K562 (cell line): Measurements from ENCODE around the gene PSMB11. TPM values are rescaled to one million over a fixed set of nuclear protein-coding genes. Genes with fewer than 3 reads are reported as not detected.
A peak's percentile ranks its signal among the peaks of the same experiment; 100 is the strongest.

Source experiments
- CHD2 ChIP-seq: IDR thresholded peaks from 2 replicates; pipeline ENCODE4 v1.6.1; 2011; ENCODE audit warnings: low read depth, low read length
- EGR1 ChIP-seq: fragments of 450-650 bp; conservative IDR thresholded peaks from 2 replicates; pipeline ENCODE4 v1.6.1; 2017; ENCODE audit warnings: mild to moderate bottlenecking
- ETV6 ChIP-seq, 3 experiments: fragments of 150-350 bp in 1 of 3; sonication (generic) in 1 of 3; formaldehyde crosslinking in 1 of 3; IDR thresholded peaks; 2 replicates each; pipeline versions ENCODE4 v1.6.1 to v1.8.0; 2014 to 2022; ENCODE audit warnings: borderline replicate concordance in 2 of 3, low read depth in 2 of 3, antibody characterized with exemption in 1 of 3, low read length in 1 of 3, mild to moderate bottlenecking in 1 of 3, missing genetic modification reagents in 1 of 3
- KLF6 ChIP-seq: fragments of 250-450 bp; sonication (Bioruptor Pico); IDR thresholded peaks from 2 replicates; pipeline ENCODE4 v1.4.0; 2020; ENCODE audit warnings: mild to moderate bottlenecking, moderate library complexity, borderline replicate concordance
- NFIC ChIP-seq: fragments of 450-650 bp; IDR thresholded peaks from 2 replicates; pipeline ENCODE4 v1.6.1; 2017; ENCODE audit warnings: mild to moderate bottlenecking, inconsistent platforms
- PURB ChIP-seq: sonication (generic); formaldehyde crosslinking; IDR thresholded peaks from 2 replicates; pipeline ENCODE4 v1.9.0; 2021; ENCODE audit warnings: low read depth, mild to moderate bottlenecking, missing genetic modification reagents
- TRIM28 ChIP-seq: fragments of 450-650 bp; IDR thresholded peaks from 2 replicates; pipeline ENCODE4 v1.6.1; 2017
- ZNF584 ChIP-seq: fragments of 200-800 bp; sonication (Bioruptor generic); IDR thresholded peaks from 2 replicates; pipeline ENCODE4 v1.6.1; 2016; ENCODE audit warnings: low read depth, mild to moderate bottlenecking, missing genetic modification characterization, missing compliant biosample characterization
- ZNF778 ChIP-seq: fragments of 450-650 bp; formaldehyde crosslinking; IDR thresholded peaks from 2 replicates; pipeline ENCODE4 v1.4.0; 2020; ENCODE audit warnings: mild to moderate bottlenecking, moderate library complexity
- ZSCAN29 ChIP-seq: fragments of 450-650 bp; IDR thresholded peaks from 2 replicates; pipeline ENCODE4 v1.6.1; 2017
- polyA plus RNA-seq, 8 experiments: library from polyadenylated mRNA; depleted of rRNA in 4 of 8; stranded (reverse) in 5 of 8; unstranded in 3 of 8; fragments of >200 nt; fragmentation: Nextera tagmentation in 2 of 8; fragmentation: Illumina TruSeq in 1 of 8; extraction: Ambion mirVana in 2 of 8; extraction: Trizol in 1 of 8; gene quantifications; 2 replicates each; pipeline versions ENCODE4 v1.2.1 to v1.2.3, GENCODE V29; 2011 to 2014; ENCODE audit warnings: inconsistent platforms in 1 of 8, missing spikeins in 1 of 8
- total RNA-seq, 7 experiments: library from RNA; depleted of rRNA in 6 of 7; stranded (reverse); fragments of >200 nt in 6 of 7; fragmentation: Illumina TruSeq in 2 of 7; extraction: Trizol in 2 of 7; gene quantifications; 2 replicates each; pipeline versions ENCODE4 v1.2.1 to v1.2.3, GENCODE V29; 2011 to 2021; ENCODE audit warnings: low replicate concordance in 1 of 7
- TF ChIP-seq, protein P1 (sequence below), 2 experiments: fragments of 450-650 bp in 1 of 2; IDR thresholded peaks; 2 replicates each; pipeline ENCODE4 v1.6.1; 2011 to 2017; ENCODE audit warnings: low read depth in 2 of 2, antibody characterized with exemption in 1 of 2, borderline replicate concordance in 1 of 2, low read length in 1 of 2, mild to moderate bottlenecking in 1 of 2, mixed read lengths in 1 of 2; ENCODE audit not compliant: control insufficient read depth in 1 of 2
- TF ChIP-seq, protein P2 (sequence below): fragments of 450-650 bp; IDR thresholded peaks from 2 replicates; pipeline ENCODE4 v1.6.1; 2016; ENCODE audit warnings: mild to moderate bottlenecking
- TF ChIP-seq, protein P3 (sequence below): fragments of 450-650 bp; conservative IDR thresholded peaks from 2 replicates; pipeline ENCODE4 v1.6.1; 2016; ENCODE audit warnings: missing genetic modification characterization, low read depth, mild to moderate bottlenecking, control low read depth, missing compliant biosample characterization
- TF ChIP-seq, protein P4 (sequence below): fragments of 250-450 bp; sonication (Bioruptor Pico); IDR thresholded peaks from 2 replicates; pipeline ENCODE4 v1.5.0; 2022; ENCODE audit warnings: mild to moderate bottlenecking
- TF ChIP-seq, protein P5 (sequence below): fragments of 450-650 bp; formaldehyde crosslinking; conservative IDR thresholded peaks from 2 replicates; pipeline ENCODE4 v1.4.0; 2022; ENCODE audit warnings: mild to moderate bottlenecking, missing genetic modification characterization

The PSMB11 gene
- total and polyA plus RNA-seq, 9 of the 15 experiments (the other 6 are each of a cell fraction or from before 2014, with no cell fraction given), result not detected

DNA sequence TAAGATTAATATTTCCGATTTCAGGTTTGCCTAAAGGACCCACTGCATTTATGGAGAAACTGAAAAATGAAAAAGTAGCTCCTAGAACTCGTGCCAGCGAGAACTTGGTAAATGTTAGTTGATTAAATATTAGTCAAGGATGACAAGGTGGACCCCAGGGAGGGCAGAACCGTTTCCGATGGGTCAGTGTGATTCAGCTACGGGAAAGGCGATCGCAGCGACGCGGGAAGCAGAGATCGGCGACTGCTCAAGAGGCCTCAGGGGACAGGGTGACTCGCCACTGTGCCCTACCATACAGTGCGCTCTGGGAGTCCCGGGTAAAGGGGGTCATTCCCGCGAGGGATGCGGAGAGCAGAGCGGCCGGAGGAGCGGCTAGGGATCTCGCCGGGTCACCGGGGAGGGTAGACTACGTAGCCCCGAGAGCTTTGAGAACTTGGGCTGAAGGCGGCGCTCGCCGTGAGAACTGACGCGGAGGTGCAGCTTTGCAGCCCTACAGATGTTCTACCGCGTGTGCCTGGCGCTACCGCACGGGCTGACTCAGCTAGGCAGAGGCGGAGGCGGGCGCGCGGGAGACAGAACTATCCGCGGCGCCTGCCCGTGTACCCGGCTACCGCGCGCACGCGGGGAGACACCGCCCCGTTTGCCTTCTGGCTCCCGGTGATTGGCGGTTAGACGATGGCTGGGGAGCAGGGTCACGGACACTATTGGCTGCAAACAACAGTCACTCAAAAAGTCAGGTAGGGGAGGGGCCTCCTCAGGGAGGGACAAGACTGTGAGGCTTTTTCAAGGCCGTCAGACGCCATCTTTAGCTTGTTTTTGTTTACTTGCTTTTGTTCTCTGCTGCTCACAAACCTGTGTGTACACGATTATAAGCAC is 35.2 kb upstream of the PSMB11 start (continued):
- TF ChIP-seq ETV6 (IDR thresholded peaks at IDR 0.05; ENCODE audit: borderline replicate concordance in 1 of 2, low read depth in 2 of 2, low read length in 1 of 2), result no peak
- 0 out of 2 replicates have a peak, but pooled peaks have one; percentile 23 for TF ChIP-seq ETV6 (CRISPR knock-in tag; IDR thresholded peaks at IDR 0.05; ENCODE audit: borderline replicate concordance)
- TF ChIP-seq, protein P1, sequence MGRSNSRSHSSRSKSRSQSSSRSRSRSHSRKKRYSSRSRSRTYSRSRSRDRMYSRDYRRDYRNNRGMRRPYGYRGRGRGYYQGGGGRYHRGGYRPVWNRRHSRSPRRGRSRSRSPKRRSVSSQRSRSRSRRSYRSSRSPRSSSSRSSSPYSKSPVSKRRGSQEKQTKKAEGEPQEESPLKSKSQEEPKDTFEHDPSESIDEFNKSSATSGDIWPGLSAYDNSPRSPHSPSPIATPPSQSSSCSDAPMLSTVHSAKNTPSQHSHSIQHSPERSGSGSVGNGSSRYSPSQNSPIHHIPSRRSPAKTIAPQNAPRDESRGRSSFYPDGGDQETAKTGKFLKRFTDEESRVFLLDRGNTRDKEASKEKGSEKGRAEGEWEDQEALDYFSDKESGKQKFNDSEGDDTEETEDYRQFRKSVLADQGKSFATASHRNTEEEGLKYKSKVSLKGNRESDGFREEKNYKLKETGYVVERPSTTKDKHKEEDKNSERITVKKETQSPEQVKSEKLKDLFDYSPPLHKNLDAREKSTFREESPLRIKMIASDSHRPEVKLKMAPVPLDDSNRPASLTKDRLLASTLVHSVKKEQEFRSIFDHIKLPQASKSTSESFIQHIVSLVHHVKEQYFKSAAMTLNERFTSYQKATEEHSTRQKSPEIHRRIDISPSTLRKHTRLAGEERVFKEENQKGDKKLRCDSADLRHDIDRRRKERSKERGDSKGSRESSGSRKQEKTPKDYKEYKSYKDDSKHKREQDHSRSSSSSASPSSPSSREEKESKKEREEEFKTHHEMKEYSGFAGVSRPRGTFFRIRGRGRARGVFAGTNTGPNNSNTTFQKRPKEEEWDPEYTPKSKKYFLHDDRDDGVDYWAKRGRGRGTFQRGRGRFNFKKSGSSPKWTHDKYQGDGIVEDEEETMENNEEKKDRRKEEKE (IDR thresholded peaks at IDR 0.05; ENCODE audit: borderline replicate concordance in 1 of 2, control insufficient read depth in 1 of 2, low read depth in 2 of 2, low read length in 1 of 2), result no peak
- TF ChIP-seq, protein P2, sequence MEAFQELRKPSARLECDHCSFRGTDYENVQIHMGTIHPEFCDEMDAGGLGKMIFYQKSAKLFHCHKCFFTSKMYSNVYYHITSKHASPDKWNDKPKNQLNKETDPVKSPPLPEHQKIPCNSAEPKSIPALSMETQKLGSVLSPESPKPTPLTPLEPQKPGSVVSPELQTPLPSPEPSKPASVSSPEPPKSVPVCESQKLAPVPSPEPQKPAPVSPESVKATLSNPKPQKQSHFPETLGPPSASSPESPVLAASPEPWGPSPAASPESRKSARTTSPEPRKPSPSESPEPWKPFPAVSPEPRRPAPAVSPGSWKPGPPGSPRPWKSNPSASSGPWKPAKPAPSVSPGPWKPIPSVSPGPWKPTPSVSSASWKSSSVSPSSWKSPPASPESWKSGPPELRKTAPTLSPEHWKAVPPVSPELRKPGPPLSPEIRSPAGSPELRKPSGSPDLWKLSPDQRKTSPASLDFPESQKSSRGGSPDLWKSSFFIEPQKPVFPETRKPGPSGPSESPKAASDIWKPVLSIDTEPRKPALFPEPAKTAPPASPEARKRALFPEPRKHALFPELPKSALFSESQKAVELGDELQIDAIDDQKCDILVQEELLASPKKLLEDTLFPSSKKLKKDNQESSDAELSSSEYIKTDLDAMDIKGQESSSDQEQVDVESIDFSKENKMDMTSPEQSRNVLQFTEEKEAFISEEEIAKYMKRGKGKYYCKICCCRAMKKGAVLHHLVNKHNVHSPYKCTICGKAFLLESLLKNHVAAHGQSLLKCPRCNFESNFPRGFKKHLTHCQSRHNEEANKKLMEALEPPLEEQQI, result no peak
- TF ChIP-seq ZNF778 (CRISPR knock-in tag), result no peak
- TF ChIP-seq, protein P3, sequence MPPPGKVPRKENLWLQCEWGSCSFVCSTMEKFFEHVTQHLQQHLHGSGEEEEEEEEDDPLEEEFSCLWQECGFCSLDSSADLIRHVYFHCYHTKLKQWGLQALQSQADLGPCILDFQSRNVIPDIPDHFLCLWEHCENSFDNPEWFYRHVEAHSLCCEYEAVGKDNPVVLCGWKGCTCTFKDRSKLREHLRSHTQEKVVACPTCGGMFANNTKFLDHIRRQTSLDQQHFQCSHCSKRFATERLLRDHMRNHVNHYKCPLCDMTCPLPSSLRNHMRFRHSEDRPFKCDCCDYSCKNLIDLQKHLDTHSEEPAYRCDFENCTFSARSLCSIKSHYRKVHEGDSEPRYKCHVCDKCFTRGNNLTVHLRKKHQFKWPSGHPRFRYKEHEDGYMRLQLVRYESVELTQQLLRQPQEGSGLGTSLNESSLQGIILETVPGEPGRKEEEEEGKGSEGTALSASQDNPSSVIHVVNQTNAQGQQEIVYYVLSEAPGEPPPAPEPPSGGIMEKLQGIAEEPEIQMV, result no peak
- no peak for TF ChIP-seq ZNF584 (CRISPR knock-in tag)
- 0 out of 2 replicates have a peak, but pooled peaks have one; percentile 22 for TF ChIP-seq TRIM28
- TF ChIP-seq CHD2, result peak; percentile 77
- peak; percentile 100 for TF ChIP-seq ZSCAN29
- TF ChIP-seq, protein P4, sequence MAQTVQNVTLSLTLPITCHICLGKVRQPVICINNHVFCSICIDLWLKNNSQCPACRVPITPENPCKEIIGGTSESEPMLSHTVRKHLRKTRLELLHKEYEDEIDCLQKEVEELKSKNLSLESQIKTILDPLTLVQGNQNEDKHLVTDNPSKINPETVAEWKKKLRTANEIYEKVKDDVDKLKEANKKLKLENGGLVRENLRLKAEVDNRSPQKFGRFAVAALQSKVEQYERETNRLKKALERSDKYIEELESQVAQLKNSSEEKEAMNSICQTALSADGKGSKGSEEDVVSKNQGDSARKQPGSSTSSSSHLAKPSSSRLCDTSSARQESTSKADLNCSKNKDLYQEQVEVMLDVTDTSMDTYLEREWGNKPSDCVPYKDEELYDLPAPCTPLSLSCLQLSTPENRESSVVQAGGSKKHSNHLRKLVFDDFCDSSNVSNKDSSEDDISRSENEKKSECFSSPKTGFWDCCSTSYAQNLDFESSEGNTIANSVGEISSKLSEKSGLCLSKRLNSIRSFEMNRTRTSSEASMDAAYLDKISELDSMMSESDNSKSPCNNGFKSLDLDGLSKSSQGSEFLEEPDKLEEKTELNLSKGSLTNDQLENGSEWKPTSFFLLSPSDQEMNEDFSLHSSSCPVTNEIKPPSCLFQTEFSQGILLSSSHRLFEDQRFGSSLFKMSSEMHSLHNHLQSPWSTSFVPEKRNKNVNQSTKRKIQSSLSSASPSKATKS (CRISPR knock-in tag), result no peak
- TF ChIP-seq, protein P5, sequence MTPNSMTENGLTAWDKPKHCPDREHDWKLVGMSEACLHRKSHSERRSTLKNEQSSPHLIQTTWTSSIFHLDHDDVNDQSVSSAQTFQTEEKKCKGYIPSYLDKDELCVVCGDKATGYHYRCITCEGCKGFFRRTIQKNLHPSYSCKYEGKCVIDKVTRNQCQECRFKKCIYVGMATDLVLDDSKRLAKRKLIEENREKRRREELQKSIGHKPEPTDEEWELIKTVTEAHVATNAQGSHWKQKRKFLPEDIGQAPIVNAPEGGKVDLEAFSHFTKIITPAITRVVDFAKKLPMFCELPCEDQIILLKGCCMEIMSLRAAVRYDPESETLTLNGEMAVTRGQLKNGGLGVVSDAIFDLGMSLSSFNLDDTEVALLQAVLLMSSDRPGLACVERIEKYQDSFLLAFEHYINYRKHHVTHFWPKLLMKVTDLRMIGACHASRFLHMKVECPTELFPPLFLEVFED, result no peak
- peak; percentile 51; the same call in 1 of the 2 replicates for TF ChIP-seq KLF6 (CRISPR knock-in tag)
- no peak for TF ChIP-seq PURB (CRISPR knock-in tag)
- peak; percentile 93 for TF ChIP-seq EGR1
- TF ChIP-seq NFIC, result 0 out of 2 replicates have a peak, but pooled peaks have one; percentile 29
